Transverse colon (tissue), 4 donors: Measurements from ENCODE around the gene AKAP13.

Source experiments
- CTCF ChIP-seq, 5 experiments: fragments of 200-600 bp in 3 of 5; fragments of 450-650 bp in 2 of 5; sonication (generic) in 3 of 5; IDR thresholded peaks; 1 replicate in 2 of 5; 2 replicates in 3 of 5; pipeline ENCODE4 v1.5.1; 2016 to 2017; ENCODE audit warnings: antibody characterized with exemption in 5 of 5, inconsistent platforms in 3 of 5, mild to moderate bottlenecking in 2 of 5, moderate library complexity in 1 of 5
- EP300 ChIP-seq: sonication (generic); formaldehyde crosslinking; IDR thresholded peaks from one replicate; pipeline ENCODE4 v1.6.1; 2017; ENCODE audit warnings: antibody characterized with exemption, low read depth
- POLR2A ChIP-seq: fragments of 450-650 bp; IDR thresholded peaks from one replicate; pipeline ENCODE4 v1.6.1; 2016; ENCODE audit warnings: antibody characterized with exemption, mild to moderate bottlenecking, moderate library complexity
- POLR2AphosphoS5 ChIP-seq, 3 donors: sonication (generic); formaldehyde crosslinking; IDR thresholded peaks; one replicate each; pipeline ENCODE4 v1.6.1; 2016; ENCODE audit warnings: antibody characterized with exemption in 3 of 3

- TF ChIP-seq CTCF (IDR thresholded peaks at IDR 0.05) (no peak), POLR2A (no peak), POLR2AphosphoS5 (IDR thresholded peaks at IDR 0.05) (peak in 1 of 3 donors; percentile 14), EP300 (no peak)
These were observed 243.1 kb downstream of the AKAP13 start for GRCh38 chr15:85623315-85624049.
